ENCODE measurements around the gene AP1S1.
"Not testable (repeated sequence)": the region's sequence is repeated elsewhere in the genome, so short reads cannot be mapped to it uniquely, and the experiment has no call there.

- not testable (repeated sequence) for TF ChIP-seq EZH2 (IDR thresholded peaks at IDR 0.05; ENCODE audit: borderline replicate concordance, low read depth, low read length, poor library complexity, severe bottlenecking); CTCF (conservative IDR thresholded peaks at IDR 0.05; ENCODE audit: low read depth, low read length)
Observed at GRCh38 chr7:101199522-101199921, 45.2 kb downstream of the AP1S1 start.
